Daoy (cell line): ENCODE data around the gene ILKAP. TPM values are rescaled to one million over a fixed set of nuclear protein-coding genes. Genes with fewer than 3 reads are reported as not detected.

Experiments
- DNase-seq: peaks from one replicate; pipeline ENCODE4 v3.0.0-alpha.2; 2015; ENCODE audit warnings: low read depth
- total RNA-seq: library from RNA; depleted of rRNA; stranded (reverse); fragments of >200 nt; shearing (Covaris generic); gene quantifications from 2 replicates; pipeline ENCODE4 v1.2.3, GENCODE V29; 2014

Gene ILKAP
- total RNA-seq, 1 experiment from 2014 or later: 27.9 TPM

DNA sequence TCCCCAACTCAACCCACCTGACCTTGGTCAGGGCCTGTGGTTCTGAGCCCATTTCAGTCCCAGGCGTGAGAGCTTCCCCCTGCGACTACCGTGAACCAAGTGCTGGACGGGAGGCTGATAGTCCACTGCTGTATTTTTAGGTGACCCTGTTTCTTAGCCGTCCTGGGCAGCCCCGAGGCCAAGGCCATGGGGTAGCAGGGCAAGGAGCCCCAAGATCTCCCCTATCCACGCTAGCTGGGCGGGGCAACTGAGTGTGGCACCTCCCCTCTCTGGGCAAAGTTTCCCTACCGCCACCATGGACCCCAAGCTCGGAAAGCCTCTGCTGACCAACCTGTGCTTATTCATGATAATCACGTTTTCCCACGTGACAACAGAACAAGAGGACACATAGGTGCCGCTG lies 65.6 kb downstream of the ILKAP start:
- DNase-seq: no peak

DNA sequence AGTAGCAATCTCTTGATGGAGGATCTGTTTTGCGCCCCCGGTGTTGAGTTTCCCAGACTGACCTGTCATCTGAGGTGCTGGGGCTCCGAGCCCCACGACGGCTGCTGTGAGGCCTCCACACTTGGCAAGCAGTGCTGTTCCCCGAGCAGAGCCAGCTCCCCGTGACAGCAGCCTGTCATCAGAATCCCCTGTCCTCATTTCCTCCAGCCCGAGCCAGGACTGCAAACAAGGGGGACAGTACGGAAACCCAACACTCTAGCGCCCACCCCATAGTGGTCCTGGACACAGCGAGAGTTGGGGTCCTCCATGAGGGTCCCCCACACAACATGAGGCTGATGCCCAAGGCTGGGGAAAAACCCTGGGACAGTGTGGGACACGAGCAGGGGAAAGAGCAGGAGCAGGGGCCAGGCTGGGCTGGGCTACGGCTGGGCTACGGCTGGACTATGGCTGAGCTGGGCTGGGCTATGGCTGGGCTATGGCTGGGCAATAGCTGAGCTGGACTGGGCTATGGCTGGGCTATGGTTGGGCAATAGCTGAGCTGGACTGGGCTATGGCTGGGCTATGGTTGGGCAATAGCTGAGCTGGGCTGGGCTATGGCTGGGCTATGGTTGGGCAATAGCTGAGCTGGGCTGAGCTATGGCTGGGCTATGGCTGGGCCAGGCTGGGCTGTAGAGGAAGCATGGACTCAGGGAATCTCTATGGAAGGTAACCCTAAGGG lies 66.5 kb downstream of the ILKAP start:
- no peak for DNase-seq

DNA sequence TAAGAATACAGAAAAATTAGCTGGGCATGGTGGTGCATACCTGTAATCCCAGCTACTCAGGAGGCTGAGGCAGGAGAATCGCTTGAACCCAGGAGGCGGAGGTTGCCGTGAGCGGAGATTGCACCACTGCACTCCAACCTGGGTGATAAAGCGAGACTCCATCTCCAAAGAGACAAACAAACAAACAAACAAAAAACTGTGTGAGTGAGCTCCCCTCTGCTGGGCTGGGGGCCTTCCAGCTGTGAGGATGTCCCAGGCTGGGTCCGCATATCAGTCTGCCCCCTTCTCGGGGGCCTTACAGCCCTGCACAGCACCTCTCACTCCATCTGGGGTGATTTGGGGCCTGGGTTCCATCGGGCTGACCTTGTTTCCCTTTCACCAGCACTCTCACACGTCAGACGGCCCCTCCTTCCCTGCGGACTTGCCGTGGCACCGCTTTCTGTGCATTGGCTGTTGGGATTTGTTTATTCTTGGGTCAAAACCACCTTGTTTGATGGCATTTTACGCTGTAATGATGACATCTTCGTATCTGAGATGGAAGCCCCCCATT lies 67.8 kb downstream of the ILKAP start:
- no peak for DNase-seq

DNA sequence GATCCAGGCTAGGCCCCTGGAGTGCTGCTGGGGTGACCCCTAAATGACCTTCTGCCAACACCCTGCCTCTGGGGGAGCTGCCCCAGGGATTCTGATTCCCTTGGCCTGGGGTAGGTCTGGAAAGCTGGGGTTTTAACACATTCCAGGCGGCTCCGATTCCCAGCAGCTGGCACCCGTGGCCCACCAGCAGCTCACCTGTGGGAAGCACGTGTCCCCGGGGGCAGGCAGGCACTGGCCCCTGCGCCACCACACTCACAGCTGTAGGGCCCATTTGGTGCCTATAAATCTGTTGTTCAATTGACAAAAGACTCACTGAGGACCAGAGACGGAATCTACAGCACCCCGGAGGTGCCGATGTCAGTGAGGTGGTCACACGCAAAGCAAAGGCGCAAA lies 69.1 kb downstream of the ILKAP start:
- no peak for DNase-seq

DNA sequence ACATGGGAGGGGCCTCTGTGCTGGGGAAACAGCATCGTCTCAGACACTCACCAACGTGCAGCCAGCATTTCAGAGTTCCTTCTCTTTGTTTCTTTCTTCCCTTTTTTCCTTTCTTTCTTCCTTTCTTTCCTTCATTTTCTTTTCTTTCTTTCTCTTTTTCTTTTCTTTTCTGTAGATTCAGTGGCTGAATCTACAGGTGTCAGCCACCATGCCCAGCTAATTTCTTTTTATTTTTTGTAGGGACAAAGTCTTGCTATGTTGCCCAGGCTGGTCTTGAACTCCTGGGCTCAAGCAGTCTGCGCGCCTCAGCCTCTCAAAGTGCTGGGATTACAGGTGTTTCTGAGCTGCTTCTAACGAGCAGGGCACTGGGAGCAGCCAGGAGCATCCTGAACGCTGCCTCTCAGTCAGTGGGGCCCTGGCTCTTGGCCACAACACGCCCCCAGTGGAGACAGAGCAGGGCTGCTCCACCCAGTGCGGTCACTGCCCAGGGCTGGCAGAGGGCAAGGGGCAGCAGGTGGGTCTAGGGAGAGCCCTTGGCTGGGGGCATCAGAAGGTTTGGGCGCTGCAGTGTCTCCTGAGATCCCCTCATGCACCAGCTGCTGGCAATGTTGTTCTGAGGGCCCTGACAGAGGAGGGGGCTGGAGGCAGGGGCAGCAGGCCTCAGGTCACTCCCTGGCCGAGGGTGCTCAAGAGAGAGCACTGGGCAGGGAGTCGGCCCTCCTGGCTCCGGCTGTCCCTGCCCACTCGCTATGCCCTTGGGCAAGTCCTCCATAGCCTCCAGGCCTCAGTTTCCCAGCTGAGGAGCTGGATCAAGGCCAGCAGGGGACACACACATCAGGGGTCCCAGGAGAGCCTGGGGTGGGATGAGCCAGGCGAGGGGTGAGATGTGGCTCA lies 69.7 kb downstream of the ILKAP start:
- DNase-seq: no peak

DNA sequence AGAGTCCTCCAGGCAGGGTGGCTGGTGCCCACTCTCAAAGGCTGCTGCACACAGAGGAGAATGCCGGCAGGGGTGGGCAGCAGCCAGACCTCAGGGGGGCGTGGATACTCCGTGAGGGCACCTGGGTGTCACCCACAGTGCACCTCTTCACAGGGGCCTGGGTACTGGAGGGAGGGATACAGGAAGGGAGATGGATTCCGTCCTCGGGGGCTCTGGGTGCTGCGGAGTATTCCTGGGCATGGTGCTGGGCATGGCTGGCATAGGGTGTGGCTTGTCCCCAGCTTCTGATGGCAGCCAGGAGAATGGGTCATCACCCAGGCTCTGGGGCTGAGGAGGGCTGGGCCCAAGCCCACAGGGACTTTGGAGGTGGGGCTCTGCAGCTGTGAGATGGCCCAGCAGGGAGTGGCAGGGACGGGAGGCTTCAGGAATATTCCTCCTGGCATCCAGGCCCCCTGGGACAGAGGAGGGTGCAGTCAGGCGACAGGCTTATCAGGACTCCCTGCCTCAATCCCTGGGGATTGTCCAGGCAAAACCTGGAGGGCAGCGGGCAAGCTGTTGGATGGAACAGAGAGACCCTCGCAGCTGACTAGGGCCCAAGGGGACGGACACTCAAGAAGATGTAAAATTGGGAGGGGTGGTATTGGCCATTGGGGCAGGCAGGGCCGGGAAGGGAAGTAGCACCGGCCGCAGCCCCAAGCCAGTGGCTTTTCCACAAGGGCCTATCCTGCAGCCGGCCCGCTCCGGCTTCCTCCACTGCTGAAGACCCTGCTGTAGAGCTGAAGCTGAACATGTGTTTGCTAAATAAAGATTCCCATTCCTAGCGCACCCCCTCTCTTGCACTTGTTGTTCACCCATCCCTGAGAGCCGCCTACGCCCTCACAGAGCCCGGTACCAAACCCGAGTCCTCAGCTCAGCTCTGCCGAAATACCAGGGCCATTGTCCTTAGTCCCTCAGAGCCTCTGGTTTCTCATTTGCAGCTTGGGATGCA lies 70.7 kb downstream of the ILKAP start:
- no peak for DNase-seq

DNA sequence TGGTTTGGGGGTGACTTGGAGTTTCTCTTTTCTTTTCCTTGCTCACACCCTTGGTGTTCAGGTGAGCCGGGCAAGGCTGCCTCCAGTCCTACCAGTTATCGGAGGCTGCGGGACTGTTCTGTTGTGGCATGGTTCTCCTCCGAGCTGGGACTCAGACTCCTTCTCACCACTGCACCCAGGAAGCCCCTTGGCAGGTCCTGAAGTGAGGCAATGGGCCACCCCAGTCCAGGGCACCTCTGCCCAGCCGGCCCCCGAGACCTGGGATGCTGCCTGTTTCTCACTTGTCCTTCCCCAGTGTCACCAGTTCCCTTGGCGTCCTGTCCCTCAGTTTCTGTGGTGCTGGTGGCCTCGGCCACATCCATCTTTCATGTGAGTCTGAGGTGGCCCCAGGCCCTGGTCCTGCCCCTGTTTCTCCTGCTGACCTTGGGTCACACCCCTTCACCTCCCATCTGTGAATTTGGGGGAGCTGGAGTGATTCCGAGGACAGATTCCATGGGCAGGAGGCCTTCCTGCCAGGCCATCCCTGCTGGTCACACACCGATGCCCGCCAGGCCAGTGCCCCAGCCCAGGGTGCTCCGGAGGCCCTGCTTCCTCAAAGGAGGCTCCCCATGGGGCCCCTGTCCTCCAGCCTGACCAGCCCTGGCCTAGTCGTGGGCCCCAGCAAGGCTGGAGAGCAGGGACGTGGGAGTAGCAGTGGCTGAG lies 71.6 kb downstream of the ILKAP start:
- DNase-seq: no peak

DNA sequence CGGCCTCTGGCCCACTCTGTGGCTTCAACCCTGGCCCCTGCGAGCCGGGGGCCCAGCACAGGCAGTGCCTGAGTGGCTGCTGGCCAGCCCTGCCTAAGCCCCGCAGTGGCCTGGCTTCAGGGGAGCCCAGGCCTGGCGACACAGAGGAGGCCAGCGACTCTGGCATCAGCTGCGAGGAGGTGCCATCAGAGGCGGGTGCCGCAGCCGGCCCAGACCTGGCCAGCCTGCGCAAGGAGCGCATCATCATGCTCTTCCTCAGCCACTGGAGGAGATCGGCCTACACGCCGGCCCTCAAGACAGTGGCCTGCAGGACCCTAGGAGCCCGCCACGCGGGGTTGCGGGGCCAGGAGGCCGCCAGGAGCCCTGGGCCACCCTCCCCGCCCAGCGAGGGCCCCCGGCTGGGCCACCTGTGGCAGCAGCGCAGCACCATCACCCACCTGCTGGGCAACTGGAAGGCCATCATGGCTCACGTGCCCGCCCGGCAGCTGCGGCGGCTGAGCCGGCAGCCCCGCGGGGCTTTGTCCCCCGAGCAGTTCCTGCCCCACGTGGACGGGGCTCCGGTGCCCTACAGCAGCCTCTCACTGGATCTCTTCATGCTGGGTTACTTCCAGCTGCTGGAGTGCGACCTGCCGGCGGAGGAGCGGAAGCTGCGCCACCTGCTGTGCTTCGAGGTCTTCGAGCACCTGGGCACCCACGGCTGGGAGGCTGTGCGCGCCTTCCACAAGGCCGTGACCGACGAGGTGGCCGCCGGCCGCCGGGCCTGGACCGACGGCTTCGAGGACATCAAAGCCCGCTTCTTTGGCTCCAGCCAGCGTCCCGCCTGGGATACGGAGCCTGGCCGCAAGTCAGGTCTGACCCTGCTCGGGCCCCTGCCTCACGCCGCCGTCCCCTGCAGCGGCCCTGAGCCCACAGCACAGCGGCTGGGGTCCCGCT lies 72.5 kb downstream of the ILKAP start:
- no peak for DNase-seq

DNA sequence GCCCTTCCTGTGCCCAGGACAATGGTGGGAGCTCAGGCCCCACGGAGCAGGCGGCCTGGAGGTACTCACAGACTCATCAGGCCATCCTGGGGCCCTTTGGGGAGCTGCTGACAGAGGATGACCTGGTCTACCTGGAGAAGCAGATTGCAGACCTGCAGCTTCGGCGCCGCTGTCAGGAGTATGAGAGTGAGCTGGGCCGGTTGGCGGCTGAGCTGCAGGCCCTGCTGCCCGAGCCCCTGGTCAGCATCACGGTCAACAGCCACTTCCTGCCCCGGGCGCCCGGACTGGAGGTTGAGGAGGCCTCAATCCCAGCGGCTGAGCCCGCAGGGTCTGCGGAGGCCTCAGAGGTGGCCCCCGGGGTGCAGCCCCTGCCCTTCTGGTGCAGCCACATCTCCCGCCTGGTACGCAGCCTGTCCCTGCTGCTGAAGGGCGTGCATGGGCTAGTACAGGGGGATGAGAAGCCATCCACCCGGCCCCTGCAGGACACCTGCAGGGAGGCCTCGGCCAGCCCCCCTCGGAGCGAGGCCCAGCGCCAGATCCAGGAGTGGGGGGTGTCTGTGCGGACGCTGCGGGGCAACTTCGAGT lies 73.3 kb downstream of the ILKAP start:
- no peak for DNase-seq

DNA sequence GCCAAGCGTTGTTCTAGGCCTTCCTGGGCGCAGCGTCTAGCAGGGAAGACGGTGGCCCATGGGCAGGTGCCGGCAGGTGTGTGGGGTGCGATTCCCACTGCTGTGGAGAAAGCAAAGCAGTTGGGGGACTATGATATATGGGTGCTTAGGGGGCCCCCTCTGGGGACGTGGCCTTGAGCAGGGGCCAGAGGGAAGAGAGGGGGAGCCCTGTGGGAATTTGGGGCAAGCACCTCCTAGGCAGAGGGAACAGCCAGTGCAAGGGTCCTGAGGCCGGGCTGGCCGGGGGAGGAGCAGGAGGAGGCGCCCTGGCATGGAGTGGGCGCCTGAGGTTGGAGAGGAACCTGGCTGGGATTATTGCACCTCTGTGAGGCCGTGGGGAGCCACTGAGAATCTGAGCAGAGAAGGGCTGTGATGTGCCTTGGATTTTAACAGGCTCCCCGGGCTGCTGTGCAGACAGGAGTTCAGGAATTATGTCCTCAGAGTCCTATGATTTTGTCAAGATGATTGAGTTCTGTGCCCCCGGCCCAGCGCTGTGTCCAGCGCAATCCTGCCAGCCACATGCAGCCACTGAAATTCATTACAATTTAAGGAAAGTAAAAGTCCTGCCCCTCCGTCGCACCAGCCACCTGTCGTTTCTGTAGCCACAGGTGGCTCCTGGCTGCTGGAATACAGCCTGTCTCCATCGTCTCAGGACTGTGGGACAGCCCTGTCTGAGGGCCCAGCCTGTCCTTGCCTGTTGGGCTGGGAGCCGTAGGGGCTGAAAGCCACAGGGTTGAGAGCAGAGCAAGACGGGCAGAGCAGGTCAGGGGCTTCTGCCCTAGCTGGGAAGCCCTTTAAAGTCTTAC lies 74.1 kb downstream of the ILKAP start:
- no peak for DNase-seq

DNA sequence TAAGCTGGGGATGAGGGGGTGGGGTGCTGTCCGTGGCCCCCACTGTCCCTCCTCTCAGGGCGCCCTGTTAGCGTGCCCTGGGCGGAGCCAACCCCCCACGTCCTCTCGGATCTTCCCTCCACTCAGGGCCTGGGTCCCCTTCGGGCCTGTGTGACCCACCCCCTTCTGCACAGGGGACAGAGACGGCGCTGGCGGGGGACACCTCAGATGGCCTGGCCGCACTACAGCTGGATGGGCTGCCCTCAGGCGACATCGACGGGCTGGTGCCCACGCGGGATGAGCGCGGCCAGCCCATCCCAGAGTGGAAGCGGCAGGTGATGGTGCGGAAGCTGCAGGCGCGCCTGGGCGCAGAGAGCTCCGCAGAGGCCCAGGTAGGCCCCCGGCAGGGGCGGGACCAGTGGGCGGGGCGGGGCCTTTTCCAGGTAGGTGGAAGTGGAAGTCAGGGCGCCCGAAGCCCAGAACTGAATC lies 74.9 kb downstream of the ILKAP start:
- no peak for DNase-seq

DNA sequence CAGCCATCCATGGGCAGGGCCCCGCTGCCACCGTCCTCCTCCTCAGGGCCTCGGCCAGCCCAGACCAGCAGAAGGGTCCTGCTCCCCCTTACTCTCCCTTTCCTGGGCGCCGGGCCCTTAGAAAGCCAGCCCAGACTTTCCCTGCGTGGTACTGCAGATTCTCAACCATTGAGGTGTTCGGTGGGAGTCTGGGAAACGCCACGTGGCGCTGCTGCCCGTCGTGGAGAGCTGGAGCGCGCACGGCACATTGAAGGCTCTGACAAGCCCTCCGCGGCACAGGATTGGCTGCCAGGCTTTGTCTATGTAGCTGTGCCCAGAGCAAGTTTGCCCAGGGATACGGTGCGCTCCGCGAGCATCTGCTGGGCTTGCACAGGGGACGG lies 75.4 kb downstream of the ILKAP start:
- DNase-seq: no peak

DNA sequence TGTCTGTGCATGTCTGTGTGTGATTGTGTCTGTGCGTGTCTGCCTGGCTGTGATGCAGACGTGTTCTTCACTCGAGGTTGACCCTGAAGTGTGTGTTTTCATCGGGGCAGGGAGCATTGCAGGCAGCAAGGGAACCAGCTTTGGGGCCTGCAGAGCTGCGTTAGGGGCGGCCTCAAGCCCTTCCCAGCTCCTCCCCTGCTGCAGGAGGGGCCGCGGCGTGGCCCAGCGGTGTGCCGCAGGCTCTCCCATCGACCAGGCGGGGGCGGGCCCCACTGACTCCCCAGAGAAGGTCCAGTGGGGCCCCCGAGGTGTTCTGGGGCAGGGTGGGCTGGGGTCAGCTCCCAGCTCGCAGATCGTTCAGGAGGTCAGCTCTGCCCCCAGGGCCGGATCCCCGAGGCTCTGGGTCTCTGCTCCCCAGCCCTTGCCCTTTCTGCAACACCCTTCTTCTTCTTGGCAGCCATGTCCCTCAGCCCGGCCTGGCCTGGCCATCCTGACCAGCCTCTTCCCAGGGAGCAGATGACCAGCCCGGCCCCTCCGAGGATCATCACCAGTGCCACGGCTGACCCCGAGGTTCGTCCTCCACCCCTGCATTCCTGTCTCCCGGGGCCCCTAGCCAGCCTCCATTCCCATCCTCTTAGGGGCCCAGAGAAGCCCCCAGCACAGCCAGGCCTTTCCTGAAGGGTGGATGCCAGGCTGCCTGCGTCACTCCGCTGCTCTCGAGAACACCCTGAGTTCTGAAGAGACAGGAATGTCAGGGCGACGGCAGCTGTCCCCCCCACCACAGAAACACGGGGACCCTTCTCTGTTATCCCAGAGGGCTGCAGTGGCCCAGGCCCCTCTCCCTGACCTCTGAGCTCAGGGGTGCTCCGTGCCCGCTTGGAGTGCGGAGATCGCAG lies 76.1 kb downstream of the ILKAP start:
- DNase-seq: peak; percentile 59

DNA sequence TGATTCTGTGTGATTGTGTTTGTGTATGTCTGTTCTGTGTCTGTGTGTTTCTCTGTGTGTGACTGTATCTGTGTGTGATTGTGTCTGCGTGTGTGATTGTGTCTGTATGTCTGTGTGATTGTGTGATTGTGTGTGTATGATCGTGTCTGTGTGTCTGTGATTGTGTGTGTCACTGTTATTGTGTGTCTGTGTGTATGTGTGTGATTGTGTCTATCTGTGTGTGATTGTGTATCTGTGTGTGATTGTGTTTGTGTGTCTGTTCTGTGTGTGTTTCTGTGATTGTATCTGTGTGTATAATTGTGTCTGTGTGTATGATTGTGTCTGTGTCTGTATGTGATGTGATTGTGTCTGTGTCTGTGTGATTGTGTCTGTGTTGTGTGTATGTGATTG lies 76.7 kb downstream of the ILKAP start:
- DNase-seq: no peak

DNA sequence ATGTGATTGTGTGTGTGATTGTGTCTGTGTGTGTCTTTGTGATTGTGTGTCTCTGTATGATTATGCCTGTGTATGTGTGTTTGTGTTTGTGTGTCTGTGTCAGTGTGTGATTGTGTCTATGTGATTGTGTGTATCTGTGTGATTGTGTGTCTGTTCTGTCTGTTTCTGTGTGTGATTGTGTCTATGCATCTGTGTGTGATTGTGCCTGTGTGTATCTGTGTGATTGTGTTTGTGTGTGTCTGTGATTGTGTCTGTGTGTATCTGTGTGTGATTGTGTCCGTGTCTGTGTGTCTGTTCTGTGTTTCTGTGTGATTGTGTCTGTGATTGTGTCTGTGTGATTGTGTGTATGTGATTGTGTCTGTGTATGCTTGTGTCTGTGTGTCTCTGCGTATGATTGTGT lies 77.2 kb downstream of the ILKAP start:
- DNase-seq: no peak

DNA sequence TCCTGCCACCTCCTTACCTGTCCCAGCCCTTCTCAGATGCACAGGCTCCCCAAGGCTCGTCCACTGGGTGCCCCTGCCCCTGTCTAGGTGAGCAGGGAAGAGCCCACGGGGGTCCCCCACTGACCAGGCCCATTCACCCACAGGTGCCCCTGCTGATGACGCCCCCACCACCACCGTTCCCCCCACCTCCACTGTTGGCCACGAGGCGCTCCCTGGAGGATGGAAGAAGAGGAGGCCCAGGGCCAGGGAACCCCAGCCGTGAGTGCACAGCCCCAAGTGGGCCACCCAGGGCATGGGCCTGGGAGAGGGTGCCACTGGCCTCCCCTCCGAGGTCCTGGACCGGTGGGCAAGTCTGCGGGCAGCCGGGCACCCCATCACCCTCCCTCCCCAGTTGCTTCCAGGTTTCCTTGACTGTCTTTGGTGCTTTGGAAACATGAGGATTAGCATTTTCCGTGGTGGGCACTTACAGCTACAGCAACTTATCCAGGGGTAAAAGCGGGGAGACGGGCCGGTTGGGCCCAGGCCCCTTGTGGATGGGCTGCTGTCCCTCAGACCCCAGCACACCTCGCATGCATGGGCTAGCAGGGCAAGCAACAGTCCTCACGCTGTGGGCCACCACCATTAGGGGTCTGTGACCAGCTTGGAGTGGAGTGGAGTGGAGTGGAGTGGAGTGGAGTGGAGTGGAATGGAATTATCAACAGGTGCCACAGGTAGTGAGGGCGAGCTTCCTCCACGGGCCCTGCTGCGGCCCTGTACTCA lies 78.2 kb downstream of the ILKAP start:
- no peak for DNase-seq
